ENCODE measurements around the gene ST6GALNAC5. TPM values are rescaled to one million over a fixed set of nuclear protein-coding genes. Genes with fewer than 3 reads are reported as not detected.

Gene ST6GALNAC5
- polyA plus RNA-seq, 3 donors = not detected

GRCh38 chr1:76998582-76999223, 131.4 kb downstream of the ST6GALNAC5 start:
- Histone ChIP-seq H3K4me1 (ENCODE audit: control insufficient read depth in 1 of 2, insufficient read depth in 2 of 2, low read length in 2 of 2) (no peaks in the 10 kb centered on the region), H3K9me3 (replicated peaks in 1 of 2; ENCODE audit: control insufficient read depth in 1 of 2, insufficient read depth in 1 of 2, low read length in 2 of 2) (no peaks in the 10 kb centered on the region), H2AFZ (ENCODE audit: insufficient read depth, low read depth, low read length, poor library complexity, severe bottlenecking) (no peak overlapping the region), H4K20me1 (ENCODE audit: insufficient read depth, low read length) (no peaks in the 10 kb centered on the region), H3K27me3 (ENCODE audit: control insufficient read depth in 2 of 2, insufficient read depth in 2 of 2, low read length in 2 of 2) (no peaks in the 10 kb centered on the region), H3K4me2 (replicated peaks; ENCODE audit: extremely low read depth, low read length, poor library complexity, severe bottlenecking) (no peak overlapping the region), H3K36me3 (replicated peaks in 1 of 2; ENCODE audit: control insufficient read depth in 1 of 2, insufficient read depth in 2 of 2, low read length in 2 of 2) (no peaks in the 10 kb centered on the region), H3K9ac (ENCODE audit: insufficient read depth, low read length, poor library complexity, severe bottlenecking) (no peak overlapping the region), H3K4me3 (replicated peaks in 1 of 3; ENCODE audit: low read depth in 2 of 3, low read length in 3 of 3) (no peak overlapping the region), H3K27ac (ENCODE audit: low read depth in 1 of 2, low read length in 2 of 2) (no peak overlapping the region), H3K79me2 (ENCODE audit: insufficient read depth, low read length) (no peaks in the 10 kb centered on the region)
- Mint-ChIP-seq H3K9me3 (peaks cover 0 to 5% (median 2%) of the 10 kb centered on the region in 7 donors), H3K4me1 (no peaks in the 10 kb centered on the region), H3K27ac (no peak overlapping the region), H3K36me3 (no peaks in the 10 kb centered on the region), H3K27me3 (ENCODE audit: low read depth in 3 of 3) (no peaks in the 10 kb centered on the region), H3K4me3 (no peak overlapping the region)
- intact Hi-C loops (cut with micrococcal nuclease) = no loop called here
- no peak for DNase-seq
- TF ChIP-seq CTCF (IDR thresholded peaks at IDR 0.05) = no peak
- 92% methylated on average over 2 of the region's 4 CpGs for WGBS (ENCODE audit: insufficient coverage)

- TF ChIP-seq CTCF (IDR thresholded peaks at IDR 0.05) = no peak
- no peak overlapping the region for H3K4me2 ChIP-seq (replicated peaks; ENCODE audit: extremely low read depth, low read length, poor library complexity, severe bottlenecking)
- no peaks in the 10 kb centered on the region for H3K36me3 Mint-ChIP-seq
- peaks cover 0 to 8% of the 10 kb centered on the region in 2 donors for H3K9me3 ChIP-seq (replicated peaks in 1 of 2; ENCODE audit: control insufficient read depth in 1 of 2, insufficient read depth in 1 of 2, low read length in 2 of 2)
- no peaks in the 10 kb centered on the region for H4K20me1 ChIP-seq (ENCODE audit: insufficient read depth, low read length)
- peaks cover 0 to 4% (median 1%) of the 10 kb centered on the region in 3 donors for H3K27me3 Mint-ChIP-seq (ENCODE audit: low read depth in 3 of 3)
- no peaks in the 10 kb centered on the region for H3K79me2 ChIP-seq (ENCODE audit: insufficient read depth, low read length)
- H3K4me1 Mint-ChIP-seq = no peaks in the 10 kb centered on the region
- no peak overlapping the region for H3K4me3 Mint-ChIP-seq
- H3K27ac Mint-ChIP-seq = no peak overlapping the region
- no peak overlapping the region for H3K4me3 ChIP-seq (replicated peaks in 1 of 3; ENCODE audit: low read depth in 2 of 3, low read length in 3 of 3)
- WGBS (ENCODE audit: insufficient coverage) = no CpG with 5 or more reads among the region's 3 CpGs
- H3K27ac ChIP-seq (ENCODE audit: low read depth in 1 of 2, low read length in 2 of 2) = no peak overlapping the region
- H3K9ac ChIP-seq (ENCODE audit: insufficient read depth, low read length, poor library complexity, severe bottlenecking) = no peak overlapping the region
- peaks cover 0 to 12% (median 5%) of the 10 kb centered on the region in 7 donors for H3K9me3 Mint-ChIP-seq
- no peaks in the 10 kb centered on the region for H3K36me3 ChIP-seq (replicated peaks in 1 of 2; ENCODE audit: control insufficient read depth in 1 of 2, insufficient read depth in 2 of 2, low read length in 2 of 2)
- H3K27me3 ChIP-seq (ENCODE audit: control insufficient read depth in 2 of 2, insufficient read depth in 2 of 2, low read length in 2 of 2) = no peaks in the 10 kb centered on the region
- intact Hi-C loops (cut with micrococcal nuclease) = no loop called here
- H2AFZ ChIP-seq (ENCODE audit: insufficient read depth, low read depth, low read length, poor library complexity, severe bottlenecking) = no peak overlapping the region
- H3K4me1 ChIP-seq (ENCODE audit: control insufficient read depth in 1 of 2, insufficient read depth in 2 of 2, low read length in 2 of 2) = no peaks in the 10 kb centered on the region
- DNase-seq = no peak
These were observed 140.4 kb downstream of the ST6GALNAC5 start for GRCh38 chr1:77007675-77008074.
